Skeletal muscle satellite cell (primary cell): ENCODE results near the gene TAF3.

Experiments used
- H3K27me3 ChIP-seq: 2 replicates; pipeline ENCODE4 v1.7.0; 2013; ENCODE audit warnings: low read length; ENCODE audit not compliant: control insufficient read depth, insufficient read depth
- H3K36me3 ChIP-seq: 2 replicates; pipeline ENCODE4 v1.7.0; 2013; ENCODE audit warnings: mild to moderate bottlenecking, control low read depth, low read length; ENCODE audit not compliant: insufficient read depth
- H3K4me1 ChIP-seq: 2 replicates; pipeline ENCODE4 v1.7.0; 2013; ENCODE audit warnings: low read length; ENCODE audit not compliant: control insufficient read depth, insufficient read depth
- H3K4me2 ChIP-seq: 2 replicates; pipeline ENCODE4 v1.7.0; 2013; ENCODE audit warnings: mild to moderate bottlenecking, low read length
- H3K4me3 ChIP-seq: 2 replicates; pipeline ENCODE4 v1.7.0; 2013; ENCODE audit warnings: low read length
- H3K9ac ChIP-seq: 2 replicates; pipeline ENCODE4 v1.7.0; 2013; ENCODE audit warnings: mild to moderate bottlenecking, low read depth, low read length, moderate library complexity
- H3K9me3 ChIP-seq: replicated peaks from 2 replicates; pipeline ENCODE4 v1.7.0; 2013; ENCODE audit warnings: mild to moderate bottlenecking, control low read depth, low read length

TAF3 gene

DNA sequence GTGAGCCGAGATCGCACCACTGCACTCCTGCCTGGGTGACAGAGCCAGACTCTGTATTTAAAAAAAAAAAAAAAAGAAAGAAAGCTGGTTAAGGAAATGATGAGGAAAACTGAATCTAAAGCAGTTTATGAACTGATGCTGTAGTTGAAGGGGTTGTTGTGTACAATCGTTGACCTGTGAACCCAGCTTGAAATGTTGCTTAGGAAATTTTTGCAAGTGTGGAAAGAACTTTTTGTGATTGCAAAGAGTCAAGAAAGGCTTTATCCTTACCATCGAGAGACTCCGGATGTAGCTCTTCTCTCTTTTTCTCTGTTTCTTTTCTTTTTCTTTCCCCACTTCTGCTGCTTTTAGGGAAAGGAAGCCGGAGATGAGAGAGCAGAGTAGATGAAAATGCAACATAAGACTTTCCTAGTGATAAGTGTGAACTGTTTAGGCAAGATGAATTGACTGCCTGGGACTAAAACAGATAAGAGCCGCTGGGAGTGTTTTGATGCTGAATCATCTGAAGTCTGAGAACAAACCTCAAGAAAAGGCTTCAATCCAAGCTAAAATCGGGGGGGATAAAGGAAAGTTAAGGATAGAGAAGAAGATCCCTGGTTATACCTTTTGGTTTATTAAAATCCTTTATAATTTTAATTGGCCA lies 69.0 kb downstream of the TAF3 start:
- H3K4me2 ChIP-seq = no peak overlapping the region
- H3K27me3 ChIP-seq = no peaks in the 10 kb centered on the region
- H3K36me3 ChIP-seq = no peaks in the 10 kb centered on the region
- H3K4me1 ChIP-seq = peaks cover 4% of the 10 kb centered on the region
- H3K4me3 ChIP-seq = no peak overlapping the region
- H3K9ac ChIP-seq = no peak overlapping the region
- no peaks in the 10 kb centered on the region for H3K9me3 ChIP-seq

DNA sequence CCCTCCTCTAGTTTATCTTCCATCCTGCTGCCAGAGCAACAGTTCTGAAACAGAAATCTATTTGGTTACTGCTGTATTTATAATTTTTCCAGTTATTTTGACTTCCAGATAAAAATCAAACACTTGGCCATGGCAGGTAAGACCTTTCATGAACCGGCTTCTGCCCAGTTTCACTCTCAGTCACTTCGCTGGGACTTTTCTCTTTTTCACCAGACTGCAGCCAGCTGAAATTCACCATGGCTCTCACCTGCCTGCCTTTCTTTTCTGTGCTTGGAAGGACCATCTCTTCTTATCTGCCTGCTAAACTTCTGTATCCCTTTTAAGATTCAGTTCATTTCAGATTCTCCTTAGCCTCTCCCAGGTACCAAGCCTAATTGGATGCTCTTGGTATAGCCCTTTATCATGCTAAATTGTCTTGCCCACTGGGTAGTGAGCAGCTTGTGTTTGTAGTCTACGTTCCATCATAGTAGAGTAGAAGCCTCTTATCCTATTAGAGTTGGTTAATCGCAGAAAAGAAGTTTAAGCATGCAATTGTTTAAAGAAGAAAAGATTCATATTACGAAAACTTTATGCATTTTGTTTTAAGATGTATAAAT lies 71.7 kb downstream of the TAF3 start:
- no peak overlapping the region for H3K4me3 ChIP-seq
- H3K4me1 ChIP-seq = peaks cover 4% of the 10 kb centered on the region
- H3K9me3 ChIP-seq = no peaks in the 10 kb centered on the region
- no peak overlapping the region for H3K9ac ChIP-seq
- no peaks in the 10 kb centered on the region for H3K27me3 ChIP-seq
- H3K36me3 ChIP-seq = no peaks in the 10 kb centered on the region
- no peak overlapping the region for H3K4me2 ChIP-seq

DNA sequence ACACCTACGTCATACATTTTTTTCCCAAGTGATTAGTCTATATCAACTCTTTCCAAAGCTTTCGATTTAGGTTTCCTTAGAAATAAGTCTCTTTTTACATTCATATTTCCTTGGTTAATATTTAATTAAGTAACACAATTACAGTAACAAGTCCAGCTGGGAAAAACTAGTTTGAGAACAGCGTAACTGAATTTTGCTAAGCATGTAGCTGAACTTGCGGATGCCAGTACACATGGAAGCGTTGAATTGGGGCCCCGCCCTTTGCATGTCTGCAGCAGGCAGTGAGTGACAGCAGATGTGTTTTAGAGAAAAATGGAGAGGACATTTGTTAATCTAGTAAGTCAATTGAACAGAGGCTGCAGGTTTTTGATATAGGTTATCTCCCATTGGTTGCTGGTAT lies 72.5 kb downstream of the TAF3 start:
- Histone ChIP-seq H3K4me3 (no peak overlapping the region), H3K4me2 (no peak overlapping the region), H3K9ac (no peak overlapping the region), H3K27me3 (no peaks in the 10 kb centered on the region), H3K4me1 (peaks cover 4% of the 10 kb centered on the region), H3K36me3 (no peaks in the 10 kb centered on the region), H3K9me3 (no peaks in the 10 kb centered on the region)

DNA sequence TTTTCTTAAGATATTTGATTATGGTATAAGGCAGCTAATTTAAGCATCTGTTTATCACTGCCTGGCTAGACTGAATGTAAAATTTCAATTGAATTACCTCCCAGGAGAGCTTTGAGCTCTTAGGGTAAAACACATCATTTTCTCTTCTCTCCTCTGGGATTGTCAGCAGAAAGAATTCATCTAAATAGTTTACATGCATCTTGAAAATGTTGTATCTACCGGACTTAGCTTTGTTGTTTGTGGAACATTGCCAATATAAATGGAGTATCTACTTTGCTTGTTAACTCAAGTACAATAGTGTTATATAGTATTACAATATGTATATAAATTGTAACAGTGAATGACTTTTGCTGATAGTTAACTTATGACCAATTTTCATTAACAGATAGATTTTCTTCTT lies 73.3 kb downstream of the TAF3 start:
- H3K9ac ChIP-seq = no peak overlapping the region
- no peaks in the 10 kb centered on the region for H3K9me3 ChIP-seq
- H3K4me3 ChIP-seq = no peak overlapping the region
- peaks cover 4% of the 10 kb centered on the region for H3K4me1 ChIP-seq
- no peak overlapping the region for H3K4me2 ChIP-seq
- no peaks in the 10 kb centered on the region for H3K36me3 ChIP-seq
- no peaks in the 10 kb centered on the region for H3K27me3 ChIP-seq

DNA sequence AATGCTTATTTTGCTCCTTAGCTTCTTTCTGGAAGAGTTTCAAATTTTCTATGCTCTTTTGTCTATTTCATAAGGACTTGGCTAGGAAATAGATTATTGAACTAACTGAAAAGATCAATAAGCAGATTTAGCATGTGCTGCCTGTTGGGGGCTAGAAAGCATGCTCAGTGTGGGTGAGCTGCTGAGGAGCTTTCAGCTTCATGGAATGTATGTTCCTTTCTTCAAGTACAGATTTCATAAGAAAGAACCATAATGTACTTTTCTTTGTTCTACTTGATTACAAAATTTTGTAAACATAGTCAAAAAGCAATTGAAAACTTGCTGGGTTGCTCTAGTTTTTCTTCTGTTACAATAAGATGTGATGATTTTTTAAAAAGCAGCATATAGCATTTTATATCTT lies 73.8 kb downstream of the TAF3 start:
- no peaks in the 10 kb centered on the region for H3K27me3 ChIP-seq
- H3K9ac ChIP-seq = no peak overlapping the region
- no peak overlapping the region for H3K4me3 ChIP-seq
- H3K9me3 ChIP-seq = no peaks in the 10 kb centered on the region
- no peak overlapping the region for H3K4me2 ChIP-seq
- H3K36me3 ChIP-seq = no peaks in the 10 kb centered on the region
- H3K4me1 ChIP-seq = peaks cover 4% of the 10 kb centered on the region

DNA sequence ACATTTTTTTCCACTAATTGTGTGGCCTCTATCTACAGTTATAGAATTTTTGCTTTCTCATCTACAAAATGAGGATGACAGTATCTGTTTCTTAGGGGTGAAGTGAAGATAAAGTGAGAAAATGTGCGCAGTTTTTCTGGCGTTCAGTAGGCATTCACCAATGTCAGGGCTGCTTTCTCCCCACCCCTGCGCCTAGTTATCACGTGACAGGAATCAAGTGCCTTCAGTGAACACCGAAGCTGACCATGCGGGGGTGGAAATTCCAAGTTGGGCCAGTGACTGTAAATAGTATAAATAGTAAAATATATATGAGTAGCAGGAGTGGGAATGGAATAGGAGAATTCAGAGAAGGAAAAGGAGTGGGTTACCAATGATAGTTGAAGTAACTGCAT lies 77.4 kb downstream of the TAF3 start:
- Histone ChIP-seq H3K9ac (no peak overlapping the region), H3K4me3 (no peak overlapping the region), H3K4me1 (peaks cover 4% of the 10 kb centered on the region), H3K27me3 (no peaks in the 10 kb centered on the region), H3K36me3 (no peaks in the 10 kb centered on the region), H3K4me2 (no peak overlapping the region), H3K9me3 (no peaks in the 10 kb centered on the region)

DNA sequence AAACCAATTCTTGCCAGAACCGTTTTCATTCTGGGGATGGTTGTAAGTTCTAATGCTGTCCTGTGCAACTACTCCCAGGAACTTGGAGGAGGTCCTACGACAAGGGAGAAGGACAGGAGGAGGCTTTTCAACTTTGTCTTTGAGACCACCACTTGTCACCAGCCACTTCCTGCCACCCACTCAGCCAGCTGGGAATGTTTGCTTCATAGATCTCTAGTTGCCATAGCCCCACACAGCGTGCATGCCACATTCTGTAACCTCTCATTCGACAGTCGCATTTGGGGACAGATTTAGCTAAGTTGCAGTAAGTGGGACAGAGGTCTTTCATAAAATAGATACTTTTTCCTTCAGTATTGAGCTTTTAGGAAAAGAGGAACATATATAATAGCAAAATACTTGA lies 78.0 kb downstream of the TAF3 start:
- no peak overlapping the region for H3K9ac ChIP-seq
- no peaks in the 10 kb centered on the region for H3K27me3 ChIP-seq
- H3K9me3 ChIP-seq = no peaks in the 10 kb centered on the region
- H3K4me3 ChIP-seq = no peak overlapping the region
- peaks cover 4% of the 10 kb centered on the region for H3K4me1 ChIP-seq
- no peak overlapping the region for H3K4me2 ChIP-seq
- no peaks in the 10 kb centered on the region for H3K36me3 ChIP-seq

DNA sequence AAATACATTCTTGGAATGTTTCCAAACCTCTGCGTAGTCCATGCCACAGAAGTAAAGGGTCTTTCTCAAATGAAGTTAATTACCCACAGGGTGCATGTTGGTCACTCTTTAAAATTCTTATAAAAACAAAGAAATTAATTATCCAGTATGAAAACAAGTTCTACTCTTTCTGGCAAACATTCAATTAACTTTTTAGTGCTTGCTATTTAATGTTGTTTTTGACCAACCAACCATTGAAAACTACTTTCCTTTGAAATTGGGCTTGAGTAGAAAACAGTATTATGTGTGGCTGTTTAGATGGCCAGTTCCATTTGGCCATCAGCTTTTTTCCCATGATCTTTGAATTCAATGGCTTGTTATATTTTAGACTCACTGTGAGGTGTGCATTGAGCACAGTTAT lies 83.0 kb downstream of the TAF3 start:
- no peaks in the 10 kb centered on the region for H3K36me3 ChIP-seq
- no peak overlapping the region for H3K9ac ChIP-seq
- no peaks in the 10 kb centered on the region for H3K9me3 ChIP-seq
- no peaks in the 10 kb centered on the region for H3K27me3 ChIP-seq
- H3K4me3 ChIP-seq = no peak overlapping the region
- no peak overlapping the region for H3K4me2 ChIP-seq
- no peaks in the 10 kb centered on the region for H3K4me1 ChIP-seq

DNA sequence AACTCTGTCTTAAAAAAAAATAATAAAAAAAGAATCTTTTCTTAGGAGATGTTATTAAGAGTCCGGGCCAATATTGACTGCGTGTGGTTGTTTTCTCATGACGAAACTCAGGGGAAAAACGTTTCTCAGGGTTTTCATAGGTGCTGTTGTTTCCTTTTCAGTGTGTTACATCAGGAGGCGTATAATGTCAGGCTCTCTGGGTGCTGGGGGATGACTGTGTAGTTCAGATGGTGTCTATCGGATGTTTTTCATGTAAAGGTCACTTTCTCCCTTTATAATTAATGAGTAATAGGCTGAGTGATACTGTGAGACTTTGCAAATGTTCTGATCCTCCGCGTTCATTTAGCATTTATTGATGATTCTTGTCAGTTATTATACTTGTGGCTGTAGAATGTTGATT lies 84.1 kb downstream of the TAF3 start:
- no peaks in the 10 kb centered on the region for H3K4me1 ChIP-seq

DNA sequence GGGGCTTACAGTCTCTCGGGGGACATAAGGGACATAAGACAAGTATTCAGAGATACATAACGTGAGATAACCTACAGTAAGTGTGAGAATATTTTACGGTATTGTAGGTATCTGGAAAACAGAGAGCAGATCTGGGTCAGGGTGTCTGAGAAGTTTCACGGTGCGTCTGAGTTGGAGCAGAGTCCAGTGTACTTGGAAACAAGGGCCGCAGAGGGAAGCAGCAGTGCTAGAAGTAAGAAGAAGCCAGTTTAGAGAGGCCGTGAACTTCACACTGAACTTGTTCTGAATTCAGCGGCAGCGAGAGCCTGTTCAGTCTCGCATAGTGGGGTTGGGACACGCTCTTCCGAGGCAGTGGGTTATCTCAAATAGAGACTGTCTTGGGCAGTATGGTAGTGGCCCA lies 85.5 kb downstream of the TAF3 start:
- H3K4me3 ChIP-seq = no peak overlapping the region
- H3K27me3 ChIP-seq = no peaks in the 10 kb centered on the region
- H3K36me3 ChIP-seq = no peaks in the 10 kb centered on the region
- H3K4me1 ChIP-seq = no peaks in the 10 kb centered on the region
- H3K4me2 ChIP-seq = no peak overlapping the region
- no peak overlapping the region for H3K9ac ChIP-seq
- H3K9me3 ChIP-seq = no peaks in the 10 kb centered on the region

More for the DNA sequence above, 84.1 kb downstream of the TAF3 start:
- H3K4me2 ChIP-seq = no peak overlapping the region
- no peaks in the 10 kb centered on the region for H3K9me3 ChIP-seq
- H3K9ac ChIP-seq = no peak overlapping the region
- no peaks in the 10 kb centered on the region for H3K27me3 ChIP-seq
- H3K36me3 ChIP-seq = no peaks in the 10 kb centered on the region
- no peak overlapping the region for H3K4me3 ChIP-seq

DNA sequence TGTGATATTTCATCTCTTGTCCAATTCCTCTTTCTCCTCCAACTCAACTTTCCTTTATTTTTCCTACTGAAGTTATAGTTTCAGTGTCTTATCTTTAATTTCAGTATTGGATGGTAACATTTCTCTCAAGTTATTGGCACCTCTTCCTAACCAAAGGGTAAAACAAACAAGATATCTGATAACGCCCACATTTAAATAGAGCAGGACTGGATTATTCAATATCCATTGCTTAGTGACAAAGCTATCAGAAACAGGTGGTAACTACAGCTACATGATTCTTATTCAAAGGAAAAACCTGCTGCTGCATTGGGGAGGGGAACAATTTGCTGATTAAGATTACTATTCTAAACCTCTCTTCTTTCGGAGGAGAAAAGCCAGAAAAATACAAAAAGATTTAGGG lies 87.8 kb downstream of the TAF3 start:
- Histone ChIP-seq H3K9me3 (no peaks in the 10 kb centered on the region), H3K4me1 (no peaks in the 10 kb centered on the region), H3K4me2 (no peak overlapping the region)

DNA sequence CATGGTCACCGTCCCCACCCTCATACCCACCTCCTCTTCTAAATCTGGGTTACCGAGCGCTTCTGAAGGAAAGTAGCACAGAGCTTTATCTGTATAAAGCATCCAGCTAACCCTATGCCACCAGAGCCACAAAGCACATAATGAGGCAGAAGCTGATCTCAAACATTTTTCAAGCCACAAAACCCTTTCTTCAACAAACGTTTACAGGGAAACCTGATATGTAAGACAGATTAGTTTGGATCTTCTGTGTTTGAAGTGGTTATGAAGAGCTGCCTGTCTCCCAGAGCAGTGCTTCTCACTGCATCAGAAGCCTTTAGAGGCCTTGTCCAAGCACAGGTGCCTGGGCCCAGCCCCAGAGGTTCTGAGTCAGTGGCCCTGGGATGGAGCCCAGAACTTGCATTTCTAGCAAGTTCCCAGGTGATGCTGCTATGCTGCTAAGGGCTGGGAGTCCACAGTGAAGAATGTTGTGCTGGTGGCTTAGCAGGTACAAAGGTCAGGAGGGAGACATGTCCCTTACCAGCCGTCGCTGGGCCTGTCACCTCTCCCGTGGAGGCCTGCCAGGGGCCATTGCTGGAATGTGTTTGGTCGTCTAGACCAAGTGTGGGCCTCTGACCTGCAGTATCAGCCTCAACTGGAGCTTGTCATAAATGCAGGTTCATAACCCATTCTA lies 90.4 kb downstream of the TAF3 start:
- Histone ChIP-seq H3K4me3 (no peak overlapping the region), H3K36me3 (no peaks in the 10 kb centered on the region), H3K4me2 (no peak overlapping the region), H3K27me3 (no peaks in the 10 kb centered on the region), H3K9me3 (no peaks in the 10 kb centered on the region), H3K9ac (no peak overlapping the region), H3K4me1 (no peaks in the 10 kb centered on the region)

More for the DNA sequence above, 87.8 kb downstream of the TAF3 start:
- H3K4me3 ChIP-seq = no peak overlapping the region
- H3K27me3 ChIP-seq = no peaks in the 10 kb centered on the region
- H3K36me3 ChIP-seq = no peaks in the 10 kb centered on the region
- H3K9ac ChIP-seq = no peak overlapping the region
